ENCODE measurements around the gene SAPCD2.

GRCh38 chr9:137026828-137027227 lies 43.5 kb downstream of the SAPCD2 start:
- TF ChIP-seq POLR2AphosphoS5 (IDR thresholded peaks at IDR 0.05) (no peak), CTCF (IDR thresholded peaks at IDR 0.05) (no peak), POLR2A (IDR thresholded peaks at IDR 0.05) (no peak)

Measured in prostate gland (tissue), 2 donors.